Smooth muscle cell (in vitro differentiated cells): ENCODE measurements around the gene VPS37B. TPM values are rescaled to one million over a fixed set of nuclear protein-coding genes. Genes with fewer than 3 reads are reported as not detected.

Experiments
- DNase-seq: peaks from one replicate; lab custom pipeline; 2025; ENCODE audit not compliant: unreplicated experiment; lab: John Stamatoyannopoulos, UW
- H2AFZ ChIP-seq: fragments of 200-600 bp; sonication (generic); 2 replicates; pipeline ENCODE4 v1.6.0; 2016; ENCODE audit warnings: antibody characterized with exemption, low read depth, mild to moderate bottlenecking
- H3F3A ChIP-seq: fragments of 200-600 bp; sonication (generic); 2 replicates; pipeline ENCODE4 v1.6.0; 2017; ENCODE audit warnings: antibody characterized with exemption, low read depth
- H3K27ac ChIP-seq: fragments of 200-600 bp; sonication (generic); 2 replicates; pipeline ENCODE4 v1.5.1; 2016; ENCODE audit warnings: low read depth, mild to moderate bottlenecking
- H3K27me3 ChIP-seq: fragments of 200-600 bp; sonication (generic); 2 replicates; pipeline ENCODE4 v1.6.1; 2016; ENCODE audit warnings: low read depth, mild to moderate bottlenecking
- H3K36me3 ChIP-seq: fragments of 200-600 bp; sonication (generic); 2 replicates; pipeline ENCODE4 v1.5.1; 2016; ENCODE audit warnings: low read depth
- H3K4me1 ChIP-seq: fragments of 200-600 bp; sonication (generic); 2 replicates; pipeline ENCODE4 v1.5.1; 2016; ENCODE audit warnings: low read depth
- H3K4me2 ChIP-seq: fragments of 200-600 bp; sonication (generic); 2 replicates; pipeline ENCODE4 v1.6.0; 2016; ENCODE audit warnings: mild to moderate bottlenecking
- H3K4me3 ChIP-seq: fragments of 200-600 bp; sonication (generic); 2 replicates; pipeline ENCODE4 v1.5.1; 2016; ENCODE audit warnings: mild to moderate bottlenecking
- H3K79me2 ChIP-seq: fragments of 200-600 bp; sonication (generic); 2 replicates; pipeline ENCODE4 v1.6.0; 2016; ENCODE audit warnings: low read depth, mild to moderate bottlenecking
- H3K9ac ChIP-seq: fragments of 200-600 bp; sonication (generic); 2 replicates; pipeline ENCODE4 v1.6.0; 2016; ENCODE audit warnings: low read depth
- H3K9me3 ChIP-seq: fragments of 200-600 bp; sonication (generic); replicated peaks from 2 replicates; pipeline ENCODE4 v1.5.1; 2016; ENCODE audit warnings: low read depth
- H4K20me1 ChIP-seq: fragments of 200-600 bp; sonication (generic); 2 replicates; pipeline ENCODE4 v1.6.0; 2016; ENCODE audit warnings: low read depth
- WGBS: methylation state at CpG from one replicate; pipeline ENCODE4 v1.1.7; 2016; ENCODE audit warnings: low lambda C conversion rate; 5-methylcytosine and 5-hydroxymethylcytosine counted together
- polyA plus RNA-seq: library from polyadenylated mRNA; unstranded; fragments of >200 nt; fragmentation: Nextera tagmentation; extraction: Ambion mirVana; gene quantifications from 2 replicates; pipeline ENCODE4 v1.2.1, GENCODE V29; 2016
- total RNA-seq: library from RNA; depleted of rRNA; stranded (reverse); fragments of >200 nt; gene quantifications from 2 replicates; pipeline ENCODE4 v1.2.3, GENCODE V29; 2014
- TF ChIP-seq, protein P1 (sequence below): fragments of 200-600 bp; sonication (generic); IDR thresholded peaks from 2 replicates; pipeline ENCODE4 v1.5.1; 2017; ENCODE audit warnings: borderline replicate concordance, mild to moderate bottlenecking, antibody characterized with exemption; ENCODE audit not compliant: insufficient read depth, poor library complexity, severe bottlenecking

The VPS37B gene
- total and polyA plus RNA-seq, 2 experiments from 2014 or later: 20.4 to 25.3 TPM

DNA sequence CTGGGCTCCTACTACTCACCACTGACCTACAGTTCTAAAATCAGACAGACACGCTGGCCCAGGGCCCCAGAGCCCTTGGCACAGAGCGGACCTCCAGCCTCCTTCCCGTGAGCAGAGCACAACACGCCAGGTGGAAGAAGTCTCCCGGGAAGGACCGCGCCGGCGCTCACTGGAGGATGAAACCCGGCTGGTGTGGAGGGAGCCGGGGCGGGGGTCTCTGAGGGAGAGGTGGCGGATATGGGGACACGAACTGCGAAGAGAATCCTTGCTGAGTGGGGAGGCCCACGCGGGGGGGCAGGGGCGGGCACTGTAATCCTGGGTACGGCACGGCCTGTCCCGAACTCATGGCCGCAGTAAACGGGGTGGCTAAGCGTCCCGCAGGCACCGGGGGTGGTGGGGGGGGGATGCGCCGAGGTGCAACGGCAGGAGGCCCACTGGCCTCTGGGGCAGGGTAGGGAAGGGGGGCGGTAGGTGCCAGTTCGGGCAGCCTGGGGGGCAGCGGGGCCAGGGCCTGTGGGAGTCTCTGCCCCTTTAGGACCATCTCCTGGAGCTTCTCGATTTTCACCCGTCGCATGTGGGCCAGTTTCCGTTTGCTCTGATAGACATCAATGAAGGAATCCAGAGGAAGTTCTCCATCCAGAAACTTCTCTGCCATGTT, 28.8 kb downstream of the VPS37B start:
- H2AFZ ChIP-seq: no peak overlapping the region
- H3K79me2 ChIP-seq: peaks cover 22% of the 10 kb centered on the region
- H4K20me1 ChIP-seq: peaks cover 61% of the 10 kb centered on the region
- peaks cover 17% of the 10 kb centered on the region for H3K4me1 ChIP-seq
- no peak overlapping the region for H3K27ac ChIP-seq
- TF ChIP-seq, protein P1, sequence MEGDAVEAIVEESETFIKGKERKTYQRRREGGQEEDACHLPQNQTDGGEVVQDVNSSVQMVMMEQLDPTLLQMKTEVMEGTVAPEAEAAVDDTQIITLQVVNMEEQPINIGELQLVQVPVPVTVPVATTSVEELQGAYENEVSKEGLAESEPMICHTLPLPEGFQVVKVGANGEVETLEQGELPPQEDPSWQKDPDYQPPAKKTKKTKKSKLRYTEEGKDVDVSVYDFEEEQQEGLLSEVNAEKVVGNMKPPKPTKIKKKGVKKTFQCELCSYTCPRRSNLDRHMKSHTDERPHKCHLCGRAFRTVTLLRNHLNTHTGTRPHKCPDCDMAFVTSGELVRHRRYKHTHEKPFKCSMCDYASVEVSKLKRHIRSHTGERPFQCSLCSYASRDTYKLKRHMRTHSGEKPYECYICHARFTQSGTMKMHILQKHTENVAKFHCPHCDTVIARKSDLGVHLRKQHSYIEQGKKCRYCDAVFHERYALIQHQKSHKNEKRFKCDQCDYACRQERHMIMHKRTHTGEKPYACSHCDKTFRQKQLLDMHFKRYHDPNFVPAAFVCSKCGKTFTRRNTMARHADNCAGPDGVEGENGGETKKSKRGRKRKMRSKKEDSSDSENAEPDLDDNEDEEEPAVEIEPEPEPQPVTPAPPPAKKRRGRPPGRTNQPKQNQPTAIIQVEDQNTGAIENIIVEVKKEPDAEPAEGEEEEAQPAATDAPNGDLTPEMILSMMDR: no peak
- 97% methylated on average over 35 of the region's 36 CpGs for WGBS
- DNase-seq: no peak
- H3K9me3 ChIP-seq: no peaks in the 10 kb centered on the region
- H3K9ac ChIP-seq: no peak overlapping the region
- H3K4me2 ChIP-seq: no peak overlapping the region
- peaks cover 6% of the 10 kb centered on the region for H3K36me3 ChIP-seq
- no peak overlapping the region for H3K4me3 ChIP-seq
- no peaks in the 10 kb centered on the region for H3F3A ChIP-seq
- no peaks in the 10 kb centered on the region for H3K27me3 ChIP-seq

DNA sequence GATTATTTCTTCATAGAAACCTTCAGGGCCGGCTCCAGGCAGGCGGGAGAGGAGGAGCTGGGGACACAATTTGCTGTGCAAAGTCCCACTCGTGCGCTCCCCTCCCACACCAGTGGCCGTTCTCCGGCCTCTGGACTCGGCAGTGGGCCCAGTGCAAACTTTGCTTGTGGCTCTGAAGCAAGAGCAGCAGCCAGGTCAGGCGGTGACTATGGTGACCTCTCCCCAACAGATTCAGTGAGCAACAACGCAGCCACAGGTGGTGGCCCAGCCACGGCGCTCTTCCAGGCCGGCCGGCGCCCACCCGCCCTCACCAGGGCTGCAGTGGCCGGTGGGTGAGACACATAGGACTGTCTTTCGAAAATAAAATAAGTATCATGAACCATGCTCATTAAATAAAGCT, 29.5 kb downstream of the VPS37B start:
- peaks cover 6% of the 10 kb centered on the region for H3K36me3 ChIP-seq

DNA sequence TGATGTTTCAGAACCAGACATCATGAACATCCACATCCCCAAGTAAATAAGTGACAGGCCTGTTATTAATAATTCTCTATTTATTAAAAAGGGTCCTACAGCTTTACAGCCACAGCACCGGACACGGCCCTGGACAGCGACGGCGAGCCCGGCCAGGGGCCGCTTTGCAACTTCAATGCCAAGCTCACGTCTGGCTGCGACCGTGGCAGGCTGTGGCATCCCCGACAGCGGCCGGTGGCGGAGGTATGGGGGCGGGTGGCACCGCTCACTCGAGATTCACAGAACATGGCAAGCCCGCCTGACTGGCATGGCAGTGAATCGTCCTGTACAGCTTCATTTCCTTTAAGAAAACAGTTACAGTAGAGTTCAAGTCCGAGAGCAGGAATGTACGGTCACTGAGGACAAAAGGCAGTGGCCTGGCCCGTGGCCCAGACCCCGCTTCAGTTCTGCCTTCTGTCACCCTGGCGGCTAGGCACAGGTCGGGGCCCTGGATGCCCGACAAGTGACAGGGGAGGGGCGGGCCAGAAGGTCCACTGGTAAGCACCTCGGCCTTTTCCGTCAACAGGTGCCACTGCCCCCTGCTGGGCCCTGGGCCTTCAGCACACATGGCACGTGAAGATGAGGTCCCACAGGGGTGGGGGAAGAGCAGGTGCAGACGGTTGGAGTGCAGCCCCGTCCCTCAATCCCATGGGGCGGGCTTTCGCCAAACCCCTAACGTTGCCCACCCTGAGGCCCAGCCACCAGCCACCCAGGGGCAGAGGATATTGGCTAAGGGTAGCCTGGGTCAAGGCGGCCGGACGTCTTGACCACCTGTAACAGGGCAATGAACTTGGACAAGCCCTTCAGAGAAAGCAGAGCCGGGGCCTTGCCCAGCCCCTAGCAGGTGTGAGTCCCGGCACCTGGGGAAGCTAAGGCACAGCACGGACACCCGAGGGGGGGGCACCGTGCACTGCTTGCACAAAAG, 30.4 kb downstream of the VPS37B start:
- Histone ChIP-seq H3K36me3 (peaks cover 6% of the 10 kb centered on the region), H3K79me2 (peaks cover 11% of the 10 kb centered on the region), H4K20me1 (peaks cover 46% of the 10 kb centered on the region), H2AFZ (no peak overlapping the region), H3K9ac (no peak overlapping the region), H3K27ac (no peak overlapping the region), H3K9me3 (no peaks in the 10 kb centered on the region), H3K4me2 (no peak overlapping the region), H3K4me1 (peaks cover 2% of the 10 kb centered on the region), H3K4me3 (no peak overlapping the region), H3K27me3 (no peaks in the 10 kb centered on the region), H3F3A (no peaks in the 10 kb centered on the region)
- WGBS: 93% methylated on average over 42 of the region's 43 CpGs
- no peak for DNase-seq
- TF ChIP-seq, protein P1: peak; percentile 29

More for the DNA sequence above, 29.5 kb downstream of the VPS37B start:
- TF ChIP-seq, protein P1: no peak
- Histone ChIP-seq H3K79me2 (peaks cover 17% of the 10 kb centered on the region), H3K9ac (no peak overlapping the region), H3F3A (no peaks in the 10 kb centered on the region), H2AFZ (no peak overlapping the region), H3K9me3 (no peaks in the 10 kb centered on the region), H4K20me1 (peaks cover 54% of the 10 kb centered on the region), H3K4me3 (no peak overlapping the region), H3K27me3 (no peaks in the 10 kb centered on the region), H3K4me1 (peaks cover 10% of the 10 kb centered on the region), H3K27ac (no peak overlapping the region), H3K4me2 (no peak overlapping the region)
- WGBS: 98% methylated on average over 17 of the region's 17 CpGs
- no peak for DNase-seq
